ENCODE data around the gene FHIT.

The FHIT gene

DNA sequence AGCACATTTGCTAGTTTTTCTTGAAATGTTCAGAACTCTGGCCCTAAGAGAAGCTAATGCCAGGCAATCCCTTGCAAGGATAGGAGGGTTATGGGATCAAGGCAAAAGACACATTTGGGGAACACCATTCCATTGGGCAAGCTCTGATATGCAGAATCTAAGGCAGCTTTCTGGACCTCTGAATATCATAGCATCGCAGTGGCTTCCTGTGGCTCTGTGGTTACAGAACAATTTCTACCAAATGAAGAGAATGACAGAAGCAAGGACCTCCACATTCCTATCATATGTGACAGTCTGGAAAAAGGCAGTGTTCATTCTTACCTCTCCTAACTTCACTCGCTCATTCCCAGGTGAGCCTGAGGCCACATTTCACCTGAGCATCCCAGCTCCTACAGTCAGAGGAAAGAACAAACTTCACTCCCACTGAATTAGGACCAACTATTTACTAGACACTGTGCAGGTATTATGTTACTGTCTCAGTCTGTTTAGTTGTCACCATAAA, 1365.3 kb downstream of the FHIT start:
- Histone ChIP-seq H3K9ac (ENCODE audit: low read length) (no peak overlapping the region), H4K20me1 (ENCODE audit: low read depth, low read length) (no peaks in the 10 kb centered on the region), H3K9me2 (replicated peaks; ENCODE audit: insufficient read depth, low read length) (no peaks in the 10 kb centered on the region), H3F3A (ENCODE audit: insufficient read depth) (no peaks in the 10 kb centered on the region), H3K9me3 (ENCODE audit: insufficient read depth, low read length) (no peaks in the 10 kb centered on the region), H3K27ac (ENCODE audit: low read depth, low read length) (no peak overlapping the region), H3K27me3 (ENCODE audit: low read length) (no peaks in the 10 kb centered on the region), H2AFZ (ENCODE audit: low read depth, low read length, severe bottlenecking) (no peak overlapping the region), H3K79me2 (ENCODE audit: insufficient read depth, low read length) (no peaks in the 10 kb centered on the region), H3K4me2 (ENCODE audit: low read depth, low read length, poor library complexity, severe bottlenecking) (no peak overlapping the region), H3K36me3 (ENCODE audit: low read length) (no peaks in the 10 kb centered on the region), H3K4me3 (ENCODE audit: insufficient read depth, low read length, poor library complexity, severe bottlenecking) (no peak overlapping the region)
- TF ChIP-seq, protein P1, sequence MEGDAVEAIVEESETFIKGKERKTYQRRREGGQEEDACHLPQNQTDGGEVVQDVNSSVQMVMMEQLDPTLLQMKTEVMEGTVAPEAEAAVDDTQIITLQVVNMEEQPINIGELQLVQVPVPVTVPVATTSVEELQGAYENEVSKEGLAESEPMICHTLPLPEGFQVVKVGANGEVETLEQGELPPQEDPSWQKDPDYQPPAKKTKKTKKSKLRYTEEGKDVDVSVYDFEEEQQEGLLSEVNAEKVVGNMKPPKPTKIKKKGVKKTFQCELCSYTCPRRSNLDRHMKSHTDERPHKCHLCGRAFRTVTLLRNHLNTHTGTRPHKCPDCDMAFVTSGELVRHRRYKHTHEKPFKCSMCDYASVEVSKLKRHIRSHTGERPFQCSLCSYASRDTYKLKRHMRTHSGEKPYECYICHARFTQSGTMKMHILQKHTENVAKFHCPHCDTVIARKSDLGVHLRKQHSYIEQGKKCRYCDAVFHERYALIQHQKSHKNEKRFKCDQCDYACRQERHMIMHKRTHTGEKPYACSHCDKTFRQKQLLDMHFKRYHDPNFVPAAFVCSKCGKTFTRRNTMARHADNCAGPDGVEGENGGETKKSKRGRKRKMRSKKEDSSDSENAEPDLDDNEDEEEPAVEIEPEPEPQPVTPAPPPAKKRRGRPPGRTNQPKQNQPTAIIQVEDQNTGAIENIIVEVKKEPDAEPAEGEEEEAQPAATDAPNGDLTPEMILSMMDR (IDR thresholded peaks at IDR 0.05; ENCODE audit: insufficient read depth, low read length, poor library complexity, severe bottlenecking): no peak

DNA sequence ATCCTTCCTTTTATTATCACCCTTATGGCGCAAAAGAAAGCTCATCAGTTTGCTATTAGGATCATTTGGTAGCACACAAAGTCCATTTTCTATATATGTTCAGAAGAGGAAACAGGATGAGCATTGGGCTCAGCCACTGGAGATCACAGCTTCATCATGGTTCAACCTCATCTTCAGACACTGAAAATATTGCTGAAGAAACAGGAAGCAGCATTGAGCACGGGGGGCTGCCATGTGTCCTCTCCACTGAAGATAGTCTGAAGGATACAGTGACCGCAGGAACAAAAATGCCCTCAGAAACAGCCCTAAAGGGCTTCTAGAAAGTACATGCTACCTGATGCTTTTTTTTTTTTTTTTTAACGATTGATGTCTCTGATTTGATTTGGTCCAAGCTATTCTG, 1366.2 kb downstream of the FHIT start:
- no peak overlapping the region for H3K4me2 ChIP-seq (ENCODE audit: low read depth, low read length, poor library complexity, severe bottlenecking)
- no peak for TF ChIP-seq EZH2phosphoT487 (conservative IDR thresholded peaks at IDR 0.05; ENCODE audit: low read length)
- TF ChIP-seq, protein P1 (IDR thresholded peaks at IDR 0.05; ENCODE audit: insufficient read depth, low read length, poor library complexity, severe bottlenecking): no peak
- H2AFZ ChIP-seq (ENCODE audit: low read depth, low read length, severe bottlenecking): no peak overlapping the region
- H3K79me2 ChIP-seq (ENCODE audit: insufficient read depth, low read length): no peaks in the 10 kb centered on the region
- H4K20me1 ChIP-seq (ENCODE audit: low read depth, low read length): no peaks in the 10 kb centered on the region
- H3K36me3 ChIP-seq (ENCODE audit: low read length): no peaks in the 10 kb centered on the region
- H3K9ac ChIP-seq (ENCODE audit: low read length): no peak overlapping the region
- H3K27ac ChIP-seq (ENCODE audit: low read depth, low read length): no peak overlapping the region
- no peak overlapping the region for H3K4me3 ChIP-seq (ENCODE audit: insufficient read depth, low read length, poor library complexity, severe bottlenecking)
- no peaks in the 10 kb centered on the region for H3K9me3 ChIP-seq (ENCODE audit: insufficient read depth, low read length)
- no peaks in the 10 kb centered on the region for H3K9me2 ChIP-seq (replicated peaks; ENCODE audit: insufficient read depth, low read length)
- H3F3A ChIP-seq (ENCODE audit: insufficient read depth): no peaks in the 10 kb centered on the region
- H3K27me3 ChIP-seq (ENCODE audit: low read length): no peaks in the 10 kb centered on the region

DNA sequence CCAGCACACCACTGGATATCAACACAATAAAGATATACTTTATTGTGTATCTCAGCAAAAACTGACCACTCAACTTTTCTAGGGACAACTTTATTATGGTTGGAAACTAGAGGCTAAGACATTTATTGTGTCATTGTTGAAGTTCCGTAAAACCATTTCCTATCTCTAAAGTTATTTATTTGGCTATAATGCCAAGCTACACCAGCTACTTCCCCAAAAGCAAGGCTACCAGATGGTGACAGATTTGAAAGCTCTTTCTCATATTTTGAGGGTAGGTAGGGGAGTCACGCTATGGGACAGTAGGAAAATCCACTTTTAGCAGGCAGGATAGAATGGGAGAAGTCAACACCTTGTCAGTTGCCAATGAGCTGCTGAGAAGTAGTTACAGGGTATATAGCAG, 1366.8 kb downstream of the FHIT start:
- H3K9me2 ChIP-seq (replicated peaks; ENCODE audit: insufficient read depth, low read length): no peaks in the 10 kb centered on the region
- H2AFZ ChIP-seq (ENCODE audit: low read depth, low read length, severe bottlenecking): no peak overlapping the region
- no peaks in the 10 kb centered on the region for H3K36me3 ChIP-seq (ENCODE audit: low read length)
- no peaks in the 10 kb centered on the region for H3K9me3 ChIP-seq (ENCODE audit: insufficient read depth, low read length)
- no peaks in the 10 kb centered on the region for H3K79me2 ChIP-seq (ENCODE audit: insufficient read depth, low read length)
- no peaks in the 10 kb centered on the region for H4K20me1 ChIP-seq (ENCODE audit: low read depth, low read length)
- no peaks in the 10 kb centered on the region for H3K27me3 ChIP-seq (ENCODE audit: low read length)
- H3F3A ChIP-seq (ENCODE audit: insufficient read depth): no peaks in the 10 kb centered on the region
- no peak for TF ChIP-seq EZH2phosphoT487 (conservative IDR thresholded peaks at IDR 0.05; ENCODE audit: low read length)
- TF ChIP-seq, protein P1 (IDR thresholded peaks at IDR 0.05; ENCODE audit: insufficient read depth, low read length, poor library complexity, severe bottlenecking): no peak
- H3K9ac ChIP-seq (ENCODE audit: low read length): no peak overlapping the region
- H3K27ac ChIP-seq (ENCODE audit: low read depth, low read length): no peak overlapping the region
- H3K4me3 ChIP-seq (ENCODE audit: insufficient read depth, low read length, poor library complexity, severe bottlenecking): no peak overlapping the region
- H3K4me2 ChIP-seq (ENCODE audit: low read depth, low read length, poor library complexity, severe bottlenecking): no peak overlapping the region
